Sigmoid colon (tissue), 7 donors: Measurements from ENCODE around the gene TRIM52. TPM values are rescaled to one million over a fixed set of nuclear protein-coding genes. Genes with fewer than 3 reads are reported as not detected.

Source experiments
- DNase-seq: peaks from one replicate; pipeline ENCODE4 v3.0.0-alpha.2; 2019
- H3K27ac ChIP-seq, 4 donors: fragments of 200-600 bp; sonication (generic); one replicate each; pipeline ENCODE4 v1.5.1; 2016 to 2019; ENCODE audit warnings: mild to moderate bottlenecking in 1 of 4
- H3K27me3 ChIP-seq, 3 donors: fragments of 200-600 bp; sonication (generic); one replicate each; pipeline ENCODE4 v1.5.1; 2019; ENCODE audit warnings: mild to moderate bottlenecking in 1 of 3
- H3K36me3 ChIP-seq, 4 donors: fragments of 200-600 bp; sonication (generic); one replicate each; pipeline ENCODE4 v1.5.1; 2016 to 2019
- H3K4me1 ChIP-seq, 4 donors: fragments of 200-600 bp; sonication (generic); one replicate each; pipeline ENCODE4 v1.5.1; 2017 to 2019
- H3K4me3 ChIP-seq, 4 donors: fragments of 200-600 bp; sonication (generic); one replicate each; pipeline ENCODE4 v1.5.1; 2017 to 2019; ENCODE audit warnings: mild to moderate bottlenecking in 2 of 4, moderate library complexity in 1 of 4
- H3K9me3 ChIP-seq, 4 donors: fragments of 200-600 bp in 3 of 4; sonication (generic) in 3 of 4; one replicate each; pipeline versions ENCODE4 v1.5.1 to v1.6.1; 2013 to 2019
- EP300 ChIP-seq, 4 donors: sonication (generic); formaldehyde crosslinking; IDR thresholded peaks; one replicate each; pipeline ENCODE4 v1.6.1; 2017; ENCODE audit warnings: antibody characterized with exemption in 4 of 4
- POLR2A ChIP-seq, 2 donors: fragments of 450-650 bp; IDR thresholded peaks; one replicate each; pipeline ENCODE4 v1.6.1; 2016; ENCODE audit warnings: antibody characterized with exemption in 2 of 2, mild to moderate bottlenecking in 2 of 2, moderate library complexity in 2 of 2
- POLR2AphosphoS5 ChIP-seq, 4 donors: sonication (generic); formaldehyde crosslinking; IDR thresholded peaks; one replicate each; pipeline ENCODE4 v1.6.1; 2017; ENCODE audit warnings: antibody characterized with exemption in 4 of 4
- WGBS, 2 donors: extraction: QIAGEN DNeasy Blood & Tissue Kit; methylation state at CpG; one replicate each; pipeline ENCODE4 v1.1.7; 2013; 5-methylcytosine and 5-hydroxymethylcytosine counted together
- intact Hi-C: fragments of 100-400 bp; cut with DNase I; formaldehyde crosslinking; loops from one replicate; pipeline ENCODE4 v1.15.1; 2023
- polyA plus RNA-seq, 3 donors: library from polyadenylated mRNA; stranded (reverse); fragments of 200-250 nt; gene quantifications; one replicate each; pipeline ENCODE4 v1.2.3, GENCODE V29; 2013
- total RNA-seq, 4 donors: library from RNA; depleted of rRNA; stranded (reverse); fragments of >200 nt; gene quantifications; one replicate each; pipeline ENCODE4 v1.1.0, GENCODE V29; 2016
- TF ChIP-seq, protein P1 (sequence below), 4 experiments: fragments of 450-650 bp in 3 of 4; fragments of 200-600 bp in 1 of 4; IDR thresholded peaks; one replicate each; pipeline ENCODE4 v1.5.1; 2016 to 2019; ENCODE audit warnings: antibody characterized with exemption in 4 of 4, mild to moderate bottlenecking in 3 of 4, moderate library complexity in 2 of 4
- donor health status: healthy with polysubstance abuse.
- donor health status: Bipolar disorder and iron deficiency.
- donor health status: healthy.

TRIM52 gene
- total and polyA plus RNA-seq, 7 donors, result 4.2 to 26.9 (median 9.6) TPM

DNA sequence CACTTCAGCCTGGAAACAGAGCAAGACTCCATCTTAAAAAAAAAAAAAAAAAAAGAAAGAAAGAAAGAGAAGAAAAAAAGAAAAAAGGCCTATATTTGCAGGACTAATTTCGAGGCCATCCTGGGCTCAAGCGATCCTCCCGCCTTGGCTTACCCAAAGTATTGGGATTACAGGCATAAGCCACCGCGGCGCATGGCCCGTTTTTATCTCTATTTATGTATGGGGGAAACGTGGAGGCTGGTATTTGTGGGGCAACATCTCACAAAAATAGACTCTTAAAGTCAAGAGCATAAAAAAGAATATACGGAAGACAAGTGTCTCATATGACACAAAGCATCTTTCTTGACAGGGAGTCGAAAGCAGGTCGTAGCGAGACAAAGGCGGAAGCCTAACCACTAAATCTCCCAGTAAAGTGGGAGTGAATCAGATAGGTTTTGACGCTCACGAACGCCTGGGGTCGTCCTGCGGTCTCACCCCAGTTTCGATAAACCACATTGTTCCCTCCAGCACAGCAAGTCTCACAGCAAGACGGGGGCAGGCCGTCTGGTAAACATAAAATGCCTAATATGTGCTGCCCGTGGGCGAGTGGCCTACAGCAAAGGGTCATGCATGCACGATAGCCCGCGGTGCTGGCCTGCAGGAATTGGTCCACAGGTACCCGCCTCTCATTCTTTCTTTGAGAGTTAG lies 39.7 kb downstream of the TRIM52 start:
- Histone ChIP-seq H3K4me3 (no peak overlapping the region), H3K36me3 (no peaks in the 10 kb centered on the region), H3K27me3 (no peaks in the 10 kb centered on the region), H3K27ac (peak overlapping the region; percentile 96 to 98 (median 96)), H3K4me1 (peaks cover 4 to 51% (median 39%) of the 10 kb centered on the region in 4 donors), H3K9me3 (no peaks in the 10 kb centered on the region)
- WGBS, 2 donors, result 52 to 80% methylated on average over 27 of the region's 27 CpGs
- TF ChIP-seq, protein P1, sequence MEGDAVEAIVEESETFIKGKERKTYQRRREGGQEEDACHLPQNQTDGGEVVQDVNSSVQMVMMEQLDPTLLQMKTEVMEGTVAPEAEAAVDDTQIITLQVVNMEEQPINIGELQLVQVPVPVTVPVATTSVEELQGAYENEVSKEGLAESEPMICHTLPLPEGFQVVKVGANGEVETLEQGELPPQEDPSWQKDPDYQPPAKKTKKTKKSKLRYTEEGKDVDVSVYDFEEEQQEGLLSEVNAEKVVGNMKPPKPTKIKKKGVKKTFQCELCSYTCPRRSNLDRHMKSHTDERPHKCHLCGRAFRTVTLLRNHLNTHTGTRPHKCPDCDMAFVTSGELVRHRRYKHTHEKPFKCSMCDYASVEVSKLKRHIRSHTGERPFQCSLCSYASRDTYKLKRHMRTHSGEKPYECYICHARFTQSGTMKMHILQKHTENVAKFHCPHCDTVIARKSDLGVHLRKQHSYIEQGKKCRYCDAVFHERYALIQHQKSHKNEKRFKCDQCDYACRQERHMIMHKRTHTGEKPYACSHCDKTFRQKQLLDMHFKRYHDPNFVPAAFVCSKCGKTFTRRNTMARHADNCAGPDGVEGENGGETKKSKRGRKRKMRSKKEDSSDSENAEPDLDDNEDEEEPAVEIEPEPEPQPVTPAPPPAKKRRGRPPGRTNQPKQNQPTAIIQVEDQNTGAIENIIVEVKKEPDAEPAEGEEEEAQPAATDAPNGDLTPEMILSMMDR (IDR thresholded peaks at IDR 0.05), result no peak
- TF ChIP-seq POLR2AphosphoS5 (IDR thresholded peaks at IDR 0.05) (no peak), POLR2A (IDR thresholded peaks at IDR 0.05) (no peak), EP300 (IDR thresholded peaks at IDR 0.05) (no peak)
- no peak for DNase-seq
- intact Hi-C loops, result no loop called here

DNA sequence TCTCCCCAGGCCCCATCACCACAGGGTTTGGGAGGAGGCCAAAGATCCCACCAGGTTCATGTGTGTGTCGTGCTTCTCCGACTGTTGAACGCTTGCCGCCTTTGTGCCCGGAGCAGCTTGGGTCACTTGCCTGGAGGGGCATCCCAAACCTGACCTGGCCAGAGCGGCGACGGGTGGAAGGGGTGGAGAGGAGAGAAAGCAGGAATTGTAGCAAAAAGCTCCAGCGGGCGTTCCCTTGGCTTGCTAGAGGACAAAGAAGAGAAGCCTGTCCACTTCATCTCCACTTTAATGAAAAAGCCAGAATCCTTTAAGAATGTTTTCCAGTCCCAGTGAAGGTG lies 40.8 kb downstream of the TRIM52 start:
- no peak overlapping the region for H3K27ac ChIP-seq
- 94 to 96% methylated on average over 10 of the region's 10 CpGs for whole genome bisulfite sequencing, 2 donors
- H3K9me3 ChIP-seq, result no peaks in the 10 kb centered on the region
- H3K27me3 ChIP-seq, result no peaks in the 10 kb centered on the region
- DNase-seq, result no peak
- H3K4me1 ChIP-seq, result peaks cover 4 to 53% (median 40%) of the 10 kb centered on the region in 4 donors
- TF ChIP-seq POLR2AphosphoS5 (IDR thresholded peaks at IDR 0.05) (no peak), EP300 (IDR thresholded peaks at IDR 0.05) (no peak), POLR2A (IDR thresholded peaks at IDR 0.05) (no peak)
- TF ChIP-seq, protein P1 (IDR thresholded peaks at IDR 0.05), result no peak
- intact Hi-C loops, result no loop called here
- H3K36me3 ChIP-seq, result no peaks in the 10 kb centered on the region
- no peak overlapping the region for H3K4me3 ChIP-seq

- no peaks in the 10 kb centered on the region for H3K36me3 ChIP-seq
- no peaks in the 10 kb centered on the region for H3K27me3 ChIP-seq
- no peak for DNase-seq
- intact Hi-C loops, result no loop called here
- TF ChIP-seq, protein P1 (IDR thresholded peaks at IDR 0.05), result no peak
- TF ChIP-seq POLR2AphosphoS5 (IDR thresholded peaks at IDR 0.05), result no peak
- no peak for TF ChIP-seq POLR2A (IDR thresholded peaks at IDR 0.05)
- TF ChIP-seq EP300 (IDR thresholded peaks at IDR 0.05), result no peak
- no peaks in the 10 kb centered on the region for H3K9me3 ChIP-seq
- H3K4me3 ChIP-seq, result no peak overlapping the region
- H3K27ac ChIP-seq, result no peak overlapping the region
- WGBS, 2 donors, result 75 to 85% methylated on average over 49 of the region's 49 CpGs
- H3K4me1 ChIP-seq, result peaks cover 4 to 47% (median 35%) of the 10 kb centered on the region in 4 donors
Observed at GRCh38 chr5:181219262-181220177, 41.4 kb downstream of the TRIM52 start.

GRCh38 chr5:181218795-181219124 lies 42.2 kb downstream of the TRIM52 start:
- intact Hi-C loops, result loop anchor here (1.0 kb wide), 2 partner anchors 12 to 27 kb away; no protein-coding TSS in a partner anchor
- DNase-seq, result no peak

More at GRCh38 chr5:181218795-181219124, 42.2 kb downstream of the TRIM52 start:
- Histone ChIP-seq H3K4me3 (peak overlapping the region; percentile 30 to 53 (median 43)), H3K27ac (peak overlapping the region in 3 of 4 donors; percentile 73 to 77 (median 75)), H3K27me3 (no peaks in the 10 kb centered on the region), H3K9me3 (no peaks in the 10 kb centered on the region), H3K36me3 (no peaks in the 10 kb centered on the region), H3K4me1 (peaks cover 4 to 39% (median 29%) of the 10 kb centered on the region in 4 donors)
- TF ChIP-seq POLR2A (IDR thresholded peaks at IDR 0.05) (no peak), EP300 (IDR thresholded peaks at IDR 0.05) (no peak), POLR2AphosphoS5 (IDR thresholded peaks at IDR 0.05) (no peak)
- TF ChIP-seq, protein P1 (IDR thresholded peaks at IDR 0.05), result no peak
- 21 to 31% methylated on average over 10 of the region's 10 CpGs for WGBS, 2 donors
